Neutrophil (primary cell): ENCODE data around the gene RAD51B.

ENCODE experiments used
- H3K27ac ChIP-seq: fragments of 200-600 bp; sonication (generic); 2 replicates; pipeline ENCODE4 v1.5.1; 2016; ENCODE audit warnings: mild to moderate bottlenecking, moderate library complexity
- H3K27me3 ChIP-seq: fragments of 200-600 bp; sonication (generic); 2 replicates; pipeline ENCODE4 v1.6.0; 2016; ENCODE audit warnings: mild to moderate bottlenecking
- H3K36me3 ChIP-seq: fragments of 200-600 bp; sonication (generic); 2 replicates; pipeline ENCODE4 v1.5.1; 2017
- H3K4me1 ChIP-seq, 2 experiments: fragments of 200-600 bp in 1 of 2; sonication (generic) in 1 of 2; 1 replicate in 1 of 2; 2 replicates in 1 of 2; pipeline versions ENCODE4 v1.5.1 to v1.6.1; 2013 to 2016; ENCODE audit warnings: low read depth in 1 of 2, low read length in 1 of 2, mild to moderate bottlenecking in 1 of 2, moderate library complexity in 1 of 2; ENCODE audit not compliant: control insufficient read depth in 1 of 2, insufficient read depth in 1 of 2
- H3K4me3 ChIP-seq, 2 experiments: fragments of 200-600 bp in 1 of 2; sonication (generic) in 1 of 2; 1 replicate in 1 of 2; 2 replicates in 1 of 2; pipeline ENCODE4 v1.5.1; 2013 to 2016; ENCODE audit warnings: low read depth in 1 of 2, low read length in 1 of 2, mild to moderate bottlenecking in 1 of 2, moderate library complexity in 1 of 2
- H3K9me3 ChIP-seq: fragments of 200-600 bp; sonication (generic); 2 replicates; pipeline ENCODE4 v1.5.1; 2016
- CTCF ChIP-seq: fragments of 200-600 bp; sonication (generic); IDR thresholded peaks from 2 replicates; pipeline ENCODE4 v1.5.1; 2016; ENCODE audit warnings: antibody characterized with exemption

RAD51B gene

GRCh38 chr14:67998834-67999233, 179.3 kb downstream of the RAD51B start:
- Histone ChIP-seq H3K36me3 (no peaks in the 10 kb centered on the region), H3K4me1 (no peaks in the 10 kb centered on the region), H3K9me3 (no peaks in the 10 kb centered on the region), H3K4me3 (no peak overlapping the region), H3K27me3 (no peaks in the 10 kb centered on the region), H3K27ac (no peak overlapping the region)
- no peak for TF ChIP-seq CTCF

GRCh38 chr14:67999290-67999689, 179.7 kb downstream of the RAD51B start:
- Histone ChIP-seq H3K27ac (no peak overlapping the region), H3K4me3 (no peak overlapping the region), H3K4me1 (no peaks in the 10 kb centered on the region), H3K27me3 (no peaks in the 10 kb centered on the region), H3K36me3 (no peaks in the 10 kb centered on the region), H3K9me3 (no peaks in the 10 kb centered on the region)
- TF ChIP-seq CTCF = no peak

GRCh38 chr14:67999705-68000384, 180.3 kb downstream of the RAD51B start:
- no peak overlapping the region for H3K27ac ChIP-seq
- no peaks in the 10 kb centered on the region for H3K9me3 ChIP-seq
- H3K4me1 ChIP-seq = no peaks in the 10 kb centered on the region
- TF ChIP-seq CTCF = no peak
- H3K36me3 ChIP-seq = no peaks in the 10 kb centered on the region
- no peaks in the 10 kb centered on the region for H3K27me3 ChIP-seq
- no peak overlapping the region for H3K4me3 ChIP-seq

- Histone ChIP-seq H3K4me3 (no peak overlapping the region), H3K4me1 (no peaks in the 10 kb centered on the region), H3K36me3 (no peaks in the 10 kb centered on the region), H3K27me3 (no peaks in the 10 kb centered on the region), H3K27ac (no peak overlapping the region), H3K9me3 (no peaks in the 10 kb centered on the region)
- no peak for TF ChIP-seq CTCF
Measured at GRCh38 chr14:68000511-68000910, 180.9 kb downstream of the RAD51B start.

GRCh38 chr14:68008491-68008890, 188.9 kb downstream of the RAD51B start:
- no peak overlapping the region for H3K27ac ChIP-seq

More at GRCh38 chr14:68008491-68008890, 188.9 kb downstream of the RAD51B start:
- no peak overlapping the region for H3K4me3 ChIP-seq
- no peaks in the 10 kb centered on the region for H3K27me3 ChIP-seq
- no peaks in the 10 kb centered on the region for H3K36me3 ChIP-seq
- no peak for TF ChIP-seq CTCF
- H3K4me1 ChIP-seq = no peaks in the 10 kb centered on the region
- H3K9me3 ChIP-seq = no peaks in the 10 kb centered on the region
